Heart left ventricle (tissue), 16 donors: Measurements from ENCODE around the gene LMTK3. TPM values are rescaled to one million over a fixed set of nuclear protein-coding genes. Genes with fewer than 3 reads are reported as not detected.
A peak's percentile ranks its signal among the peaks of the same experiment; 100 is the strongest.

ENCODE experiments used
- ATAC-seq, 4 donors: fragments of 200-7000 bp; cut with Tn5 transposase; one replicate each; pipeline ENCODE4 v1.9.1; 2020 to 2022; ENCODE audit warnings: moderate library complexity in 4 of 4, mild to moderate bottlenecking in 3 of 4, moderate number of reproducible peaks in 1 of 4
- DNase-seq, 5 donors: peaks; one replicate each; pipeline ENCODE4 v3.0.0-alpha.2; 2020
- H3K27ac ChIP-seq, 12 donors: fragments of 200-600 bp; sonication (generic) in 4 of 12; one replicate each; pipeline versions ENCODE4 v1.5.0 to v1.8.0; 2016 to 2022; ENCODE audit warnings: mild to moderate bottlenecking in 2 of 12
- H3K27me3 ChIP-seq, 9 donors: fragments of 200-600 bp; sonication (generic) in 2 of 9; one replicate each; pipeline versions ENCODE4 v1.5.1 to v1.8.0; 2016 to 2022; ENCODE audit warnings: mild to moderate bottlenecking in 3 of 9
- H3K36me3 ChIP-seq, 9 donors: fragments of 200-600 bp; sonication (generic) in 2 of 9; one replicate each; pipeline versions ENCODE4 v1.5.0 to v1.8.0; 2018 to 2022; ENCODE audit warnings: mild to moderate bottlenecking in 2 of 9
- H3K4me1 ChIP-seq, 12 donors: fragments of 200-600 bp; sonication (generic) in 4 of 12; one replicate each; pipeline versions ENCODE4 v1.5.0 to v1.8.0; 2016 to 2022; ENCODE audit warnings: mild to moderate bottlenecking in 3 of 12
- H3K4me3 ChIP-seq, 12 donors: fragments of 200-600 bp; sonication (generic) in 4 of 12; one replicate each; pipeline versions ENCODE4 v1.5.0 to v1.8.0; 2017 to 2022; ENCODE audit warnings: mild to moderate bottlenecking in 9 of 12, moderate library complexity in 4 of 12
- H3K9me3 ChIP-seq, 12 donors: fragments of 200-600 bp; sonication (generic) in 4 of 12; one replicate each; pipeline versions ENCODE4 v1.5.0 to v1.8.0; 2016 to 2022; ENCODE audit warnings: mild to moderate bottlenecking in 1 of 12
- POLR2A ChIP-seq, 2 donors: fragments of 450-650 bp; IDR thresholded peaks; one replicate each; pipeline ENCODE4 v1.6.1; 2017; ENCODE audit warnings: antibody characterized with exemption in 2 of 2, mild to moderate bottlenecking in 2 of 2, moderate library complexity in 2 of 2
- WGBS, 4 donors: extraction: QIAGEN DNeasy Blood & Tissue Kit in 2 of 4; methylation state at CpG; one replicate each; pipeline versions ENCODE4 v1.1.5 to v1.1.7; 2013 to 2018; 5-methylcytosine and 5-hydroxymethylcytosine counted together
- intact Hi-C, 10 donors: fragments of 100-400 bp; cut with DNase I; formaldehyde crosslinking; loops; one replicate each; pipeline versions ENCODE4 v1.11.1 to v1.14.2; 2022
- polyA plus RNA-seq, 2 donors: library from polyadenylated mRNA; stranded (reverse); fragments of 200-250 nt; gene quantifications; one replicate each; pipeline ENCODE4 v1.2.3, GENCODE V29; 2013
- total RNA-seq, 9 donors: library from RNA; depleted of rRNA in 2 of 9; stranded (reverse); fragments of >200 nt in 2 of 9; fragmentation: NEBNext Ultra II Directional in 3 of 9; extraction: Animal tissue kit (Norgen Biotek cat#: 25700) in 3 of 9; gene quantifications; one replicate each; pipeline versions ENCODE4 v1.1.0 to v1.2.4, GENCODE V29; 2016 to 2023
- TF ChIP-seq, protein P1 (sequence below), 12 donors: fragments of 200-600 bp; sonication (generic) in 4 of 12; IDR thresholded peaks; one replicate each; pipeline versions ENCODE4 v1.5.0 to v1.8.0; 2018 to 2022; ENCODE audit warnings: antibody characterized with exemption in 12 of 12, mild to moderate bottlenecking in 5 of 12
- donor health status: ischemic (EF 13 %, LVEDD 7.1; RV severe dilation, severe dysfunction).
- donor health status: healthy with polysubstance abuse.
- donor health status: DM: no; HTN: yes; CAD: no.
- donor health status: DM: no; HTN: no; CAD: no.
- donor health status: ischemic (EF 25% LVEDD 6.9; RV normal size, moderate dysfunction).
- donor health status: ischemic (EF 25% LVEDD 5.7; RV mildly dilated, moderate dysfunction).
- donor health status: healthy.
- donor health status: DM: yes; HTN: yes; CAD: no.
- donor health status: ischemic (EF 35%, LVEDD 5.7; RV mildly dilated, moderate dysfunction).
- donor health status: nonischemic (EF 11% LVEDD 7.7; RV severe dilation, severe dysfunction).
- donor health status: DM: yes; HTN: yes; CAD: no.
- donor health status: PGD.
- donor health status: ischemic (EF 29% LVEDD 5.4; RV normal size, mild dysfunction).
- donor health status: nonischemic (EF 23%, LVEDD 6.1; RV moderate dilation, normal function).

LMTK3 gene
- total and polyA plus RNA-seq, 11 donors: 0.19 to 1.9 (median 1.3) TPM

DNA sequence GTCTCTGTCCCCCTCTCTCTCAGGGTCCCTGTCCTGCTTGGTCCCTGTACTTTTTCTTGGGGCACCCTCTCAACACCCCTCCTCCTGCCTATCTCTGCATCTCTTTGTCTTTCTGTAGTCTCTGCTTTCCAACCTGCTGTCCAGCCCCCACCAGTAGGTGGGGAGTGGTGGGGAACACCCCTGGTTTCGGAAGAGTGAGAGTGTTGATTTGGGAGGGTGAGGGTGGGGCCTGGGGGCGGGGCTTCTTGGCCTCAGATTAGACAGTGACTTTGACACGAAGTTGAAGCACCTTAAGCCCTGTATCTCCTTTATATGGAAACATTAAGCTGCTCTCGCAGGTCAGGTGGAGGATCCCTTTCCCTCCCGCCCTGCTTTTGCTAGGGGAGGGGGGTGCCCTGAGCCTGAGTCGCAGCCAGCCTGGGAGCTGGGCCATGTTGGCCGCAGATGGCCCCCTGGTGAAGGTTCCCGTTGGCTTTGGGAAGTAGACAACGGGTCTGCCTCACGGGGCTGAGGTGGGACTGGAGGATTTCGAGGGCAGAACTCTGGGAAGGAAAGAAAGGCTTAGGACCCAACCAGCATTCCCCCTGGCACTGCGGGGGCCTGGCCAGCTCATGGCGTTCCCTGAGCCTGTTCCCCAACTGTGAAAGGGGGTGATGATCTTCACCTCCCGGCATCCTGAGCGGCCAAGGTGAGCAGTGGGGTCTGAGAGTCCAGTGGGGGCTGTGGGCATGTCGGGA is 56.3 kb downstream of the LMTK3 start, which contains the start of gene KCNJ14:
KCNJ14 (plus strand) TSS at position 404 of the 737 bp plus-strand sequence. CDS start 6,151 bp downstream, outside the sequence.
- H3K36me3 ChIP-seq: peaks cover 2 to 59% (median 42%) of the 10 kb centered on the region in 9 donors
- intact Hi-C loops: no loop called here
- no peak within 1 kb of the TSS for H3K27ac ChIP-seq
- no peak for ATAC-seq
- no peaks in the 10 kb centered on the region for H3K9me3 ChIP-seq
- TF ChIP-seq, protein P1, sequence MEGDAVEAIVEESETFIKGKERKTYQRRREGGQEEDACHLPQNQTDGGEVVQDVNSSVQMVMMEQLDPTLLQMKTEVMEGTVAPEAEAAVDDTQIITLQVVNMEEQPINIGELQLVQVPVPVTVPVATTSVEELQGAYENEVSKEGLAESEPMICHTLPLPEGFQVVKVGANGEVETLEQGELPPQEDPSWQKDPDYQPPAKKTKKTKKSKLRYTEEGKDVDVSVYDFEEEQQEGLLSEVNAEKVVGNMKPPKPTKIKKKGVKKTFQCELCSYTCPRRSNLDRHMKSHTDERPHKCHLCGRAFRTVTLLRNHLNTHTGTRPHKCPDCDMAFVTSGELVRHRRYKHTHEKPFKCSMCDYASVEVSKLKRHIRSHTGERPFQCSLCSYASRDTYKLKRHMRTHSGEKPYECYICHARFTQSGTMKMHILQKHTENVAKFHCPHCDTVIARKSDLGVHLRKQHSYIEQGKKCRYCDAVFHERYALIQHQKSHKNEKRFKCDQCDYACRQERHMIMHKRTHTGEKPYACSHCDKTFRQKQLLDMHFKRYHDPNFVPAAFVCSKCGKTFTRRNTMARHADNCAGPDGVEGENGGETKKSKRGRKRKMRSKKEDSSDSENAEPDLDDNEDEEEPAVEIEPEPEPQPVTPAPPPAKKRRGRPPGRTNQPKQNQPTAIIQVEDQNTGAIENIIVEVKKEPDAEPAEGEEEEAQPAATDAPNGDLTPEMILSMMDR (IDR thresholded peaks at IDR 0.05): no peak
- no peak for TF ChIP-seq POLR2A (IDR thresholded peaks at IDR 0.05)
- H3K4me1 ChIP-seq: no peaks in the 10 kb centered on the region
- H3K4me3 ChIP-seq: no peak within 1 kb of the TSS
- DNase-seq: peak in 1 of 5 donors; percentile 5
- no peaks in the 10 kb centered on the region for H3K27me3 ChIP-seq
- WGBS, 4 donors: 83 to 89% (median 88%) methylated on average over 13 to 16 of the region's 16 CpGs

GRCh38 chr19:48454150-48454730 is 57.4 kb downstream of the LMTK3 start:
- intact Hi-C loops: no loop called here
- no peaks in the 10 kb centered on the region for H3K27me3 ChIP-seq
- H3K4me1 ChIP-seq: no peaks in the 10 kb centered on the region
- ATAC-seq (peak in 1 of 4 donors; percentile 9), DNase-seq (no peak)
- TF ChIP-seq POLR2A (IDR thresholded peaks at IDR 0.05): no peak
- TF ChIP-seq, protein P1 (IDR thresholded peaks at IDR 0.05): no peak
- no peak overlapping the region for H3K27ac ChIP-seq
- peaks cover 2 to 70% (median 53%) of the 10 kb centered on the region in 9 donors for H3K36me3 ChIP-seq
- no peaks in the 10 kb centered on the region for H3K9me3 ChIP-seq
- H3K4me3 ChIP-seq: no peak overlapping the region
- 86 to 94% (median 93%) methylated on average over 19 to 22 of the region's 22 CpGs for WGBS, 4 donors

GRCh38 chr19:48452289-48453190 is 59.1 kb downstream of the LMTK3 start:
- TF ChIP-seq POLR2A (IDR thresholded peaks at IDR 0.05): no peak
- TF ChIP-seq, protein P1 (IDR thresholded peaks at IDR 0.05): no peak
- 84 to 92% (median 91%) methylated on average over 10 to 33 of the region's 33 CpGs for WGBS, 4 donors

More at GRCh38 chr19:48452289-48453190, 59.1 kb downstream of the LMTK3 start:
- intact Hi-C loops: no loop called here
- H3K27ac ChIP-seq: no peak overlapping the region
- no peak for ATAC-seq
- no peaks in the 10 kb centered on the region for H3K9me3 ChIP-seq
- no peaks in the 10 kb centered on the region for H3K27me3 ChIP-seq
- no peak overlapping the region for H3K4me3 ChIP-seq
- H3K36me3 ChIP-seq: peaks cover 2 to 86% (median 70%) of the 10 kb centered on the region in 9 donors
- H3K4me1 ChIP-seq: no peaks in the 10 kb centered on the region
- no peak for DNase-seq
